ENCODE measurements around the gene HHIPL2. TPM values are rescaled to one million over a fixed set of nuclear protein-coding genes. Genes with fewer than 3 reads are reported as not detected.
A peak's percentile ranks its signal among the peaks of the same experiment; 100 is the strongest.

HHIPL2 gene
- total and polyA plus RNA-seq, 4 experiments from 2014 or later, result 0.26 to 0.75 TPM; not detected in 2

GRCh38 chr1:222583079-222583478 lies 35.2 kb upstream of the HHIPL2 start:
- CTCF ChIA-PET (ENCODE audit: partially characterized antibody), result no interaction called here
- POLR2A ChIA-PET (ENCODE audit: partially characterized antibody), result no interaction called here
- Mint-ChIP-seq H3K4me3 (peak overlapping the region in 2 of 8 donors; percentile 27 to 39), H3K27ac (peak overlapping the region in 1 of 7 donors; percentile 6), H3K9me3 (no peaks in the 10 kb centered on the region), H3K27me3 (no peaks in the 10 kb centered on the region), H3K36me3 (peaks cover 63 to 69% of the 10 kb centered on the region in 2 donors), H3K4me1 (peaks cover 14 to 32% (median 22%) of the 10 kb centered on the region in 4 donors)
- intact Hi-C loops (cut with micrococcal nuclease), result no loop called here
- DNase-seq, result no peak
- no peaks in the 10 kb centered on the region for H3K9me3 ChIP-seq (ENCODE audit: control insufficient read depth in 1 of 2, low read length in 2 of 2)
- H3K27ac ChIP-seq (ENCODE audit: low read depth, low read length), result no peak overlapping the region
- H3K4me3 ChIP-seq (ENCODE audit: low read length in 2 of 2), result no peak overlapping the region
- peaks cover 4% of the 10 kb centered on the region for H3K4me1 ChIP-seq (ENCODE audit: insufficient read depth, low read length)
- H3K36me3 ChIP-seq (ENCODE audit: insufficient read depth, low read length), result peaks cover 18% of the 10 kb centered on the region
- no peaks in the 10 kb centered on the region for H3K27me3 ChIP-seq (ENCODE audit: insufficient read depth, low read length)

- no peak for DNase-seq
- ChIA-PET CTCF (ENCODE audit: partially characterized antibody) (no interaction called here), POLR2A (ENCODE audit: partially characterized antibody) (no interaction called here)
- no peaks in the 10 kb centered on the region for H3K4me1 ChIP-seq (ENCODE audit: insufficient read depth, low read length)
- Mint-ChIP-seq H3K36me3 (peaks cover 62 to 76% of the 10 kb centered on the region in 2 donors), H3K4me3 (no peak overlapping the region), H3K27ac (peak overlapping the region in 1 of 7 donors; percentile 73), H3K4me1 (peaks cover 14 to 26% (median 17%) of the 10 kb centered on the region in 4 donors), H3K9me3 (no peaks in the 10 kb centered on the region), H3K27me3 (no peaks in the 10 kb centered on the region)
- no peak overlapping the region for H3K4me3 ChIP-seq (ENCODE audit: low read length in 2 of 2)
- H3K27me3 ChIP-seq (ENCODE audit: insufficient read depth, low read length), result no peaks in the 10 kb centered on the region
- intact Hi-C loops (cut with micrococcal nuclease), result no loop called here
- no peaks in the 10 kb centered on the region for H3K9me3 ChIP-seq (ENCODE audit: control insufficient read depth in 1 of 2, low read length in 2 of 2)
- peaks cover 23% of the 10 kb centered on the region for H3K36me3 ChIP-seq (ENCODE audit: insufficient read depth, low read length)
- H3K27ac ChIP-seq (ENCODE audit: low read depth, low read length), result no peak overlapping the region
Observed at GRCh38 chr1:222582099-222582774, 34.3 kb upstream of the HHIPL2 start.

- Mint-ChIP-seq H3K4me3 (no peak overlapping the region), H3K27ac (peak overlapping the region in 1 of 7 donors; percentile 12), H3K36me3 (peaks cover 67 to 84% of the 10 kb centered on the region in 2 donors), H3K27me3 (no peaks in the 10 kb centered on the region), H3K9me3 (no peaks in the 10 kb centered on the region), H3K4me1 (peaks cover 2 to 11% (median 7%) of the 10 kb centered on the region in 4 donors)
- no peak overlapping the region for H3K4me3 ChIP-seq (ENCODE audit: low read length in 2 of 2)
- CTCF ChIA-PET (ENCODE audit: partially characterized antibody), result no interaction called here
- H3K9me3 ChIP-seq (ENCODE audit: control insufficient read depth in 1 of 2, low read length in 2 of 2), result no peaks in the 10 kb centered on the region
- POLR2A ChIA-PET (ENCODE audit: partially characterized antibody), result no interaction called here
- no peaks in the 10 kb centered on the region for H3K4me1 ChIP-seq (ENCODE audit: insufficient read depth, low read length)
- no peak overlapping the region for H3K27ac ChIP-seq (ENCODE audit: low read depth, low read length)
- intact Hi-C loops (cut with micrococcal nuclease), result no loop called here
- peaks cover 17% of the 10 kb centered on the region for H3K36me3 ChIP-seq (ENCODE audit: insufficient read depth, low read length)
- DNase-seq, result no peak
- H3K27me3 ChIP-seq (ENCODE audit: insufficient read depth, low read length), result no peaks in the 10 kb centered on the region
Observed at GRCh38 chr1:222579316-222579715, 31.4 kb upstream of the HHIPL2 start.

GRCh38 chr1:222570837-222571236 lies 22.9 kb upstream of the HHIPL2 start:
- H3K27me3 Mint-ChIP-seq, result no peaks in the 10 kb centered on the region
- DNase-seq, result no peak
- peaks cover 0 to 4% (median 0%) of the 10 kb centered on the region in 4 donors for H3K4me1 Mint-ChIP-seq
- Histone ChIP-seq H3K27ac (ENCODE audit: low read depth, low read length) (no peak overlapping the region), H3K4me1 (ENCODE audit: insufficient read depth, low read length) (no peaks in the 10 kb centered on the region), H3K4me3 (ENCODE audit: low read length in 2 of 2) (no peak overlapping the region), H3K27me3 (ENCODE audit: insufficient read depth, low read length) (no peaks in the 10 kb centered on the region), H3K9me3 (ENCODE audit: control insufficient read depth in 1 of 2, low read length in 2 of 2) (no peaks in the 10 kb centered on the region), H3K36me3 (ENCODE audit: insufficient read depth, low read length) (peaks cover 9% of the 10 kb centered on the region)
- peaks cover 71 to 80% of the 10 kb centered on the region in 2 donors for H3K36me3 Mint-ChIP-seq
- H3K9me3 Mint-ChIP-seq, result peaks cover 0 to 6% (median 0%) of the 10 kb centered on the region in 8 donors
- CTCF ChIA-PET (ENCODE audit: partially characterized antibody), result no interaction called here
- intact Hi-C loops (cut with micrococcal nuclease), result no loop called here
- POLR2A ChIA-PET (ENCODE audit: partially characterized antibody), result no interaction called here
- no peak overlapping the region for H3K27ac Mint-ChIP-seq
- H3K4me3 Mint-ChIP-seq, result no peak overlapping the region

- H3K36me3 ChIP-seq (ENCODE audit: insufficient read depth, low read length), result peaks cover 7% of the 10 kb centered on the region
- Mint-ChIP-seq H3K27me3 (no peaks in the 10 kb centered on the region), H3K4me3 (no peak overlapping the region), H3K9me3 (no peaks in the 10 kb centered on the region), H3K36me3 (peaks cover 40 to 55% of the 10 kb centered on the region in 2 donors), H3K27ac (no peak overlapping the region), H3K4me1 (peaks cover 0 to 2% (median under 1%) of the 10 kb centered on the region in 4 donors)
- intact Hi-C loops (cut with micrococcal nuclease), result no loop called here
- POLR2A ChIA-PET (ENCODE audit: partially characterized antibody), result no interaction called here
- no peak overlapping the region for H3K4me3 ChIP-seq (ENCODE audit: low read length in 2 of 2)
- H3K27me3 ChIP-seq (ENCODE audit: insufficient read depth, low read length), result no peaks in the 10 kb centered on the region
- H3K4me1 ChIP-seq (ENCODE audit: insufficient read depth, low read length), result no peaks in the 10 kb centered on the region
- CTCF ChIA-PET (ENCODE audit: partially characterized antibody), result interaction anchor here (1.2 kb wide), 1 partner anchor 107 kb away, joined by 5 read pairs; no protein-coding TSS in a partner anchor
- no peaks in the 10 kb centered on the region for H3K9me3 ChIP-seq (ENCODE audit: control insufficient read depth in 1 of 2, low read length in 2 of 2)
- H3K27ac ChIP-seq (ENCODE audit: low read depth, low read length), result no peak overlapping the region
- no peak for DNase-seq
Observed at GRCh38 chr1:222561656-222562055, 13.8 kb upstream of the HHIPL2 start.

- no peak overlapping the region for H3K4me3 ChIP-seq (ENCODE audit: low read length in 2 of 2)
- Mint-ChIP-seq H3K27me3 (no peaks in the 10 kb centered on the region), H3K27ac (no peak overlapping the region), H3K4me3 (no peak overlapping the region), H3K9me3 (no peaks in the 10 kb centered on the region), H3K36me3 (peaks cover 25 to 43% of the 10 kb centered on the region in 2 donors), H3K4me1 (peaks cover 0 to 2% (median 0%) of the 10 kb centered on the region in 4 donors)
- no peaks in the 10 kb centered on the region for H3K27me3 ChIP-seq (ENCODE audit: insufficient read depth, low read length)
- peaks cover 7% of the 10 kb centered on the region for H3K36me3 ChIP-seq (ENCODE audit: insufficient read depth, low read length)
- no peaks in the 10 kb centered on the region for H3K9me3 ChIP-seq (ENCODE audit: control insufficient read depth in 1 of 2, low read length in 2 of 2)
- no peaks in the 10 kb centered on the region for H3K4me1 ChIP-seq (ENCODE audit: insufficient read depth, low read length)
- DNase-seq, result no peak
- ChIA-PET CTCF (ENCODE audit: partially characterized antibody) (no interaction called here), POLR2A (ENCODE audit: partially characterized antibody) (no interaction called here)
- no peak overlapping the region for H3K27ac ChIP-seq (ENCODE audit: low read depth, low read length)
- intact Hi-C loops (cut with micrococcal nuclease), result loop anchor here (10.0 kb wide), 1 partner anchor 93 kb away; no protein-coding TSS in a partner anchor
Observed at GRCh38 chr1:222557574-222557973, 9.7 kb upstream of the HHIPL2 start.

GRCh38 chr1:222557148-222557547 lies 9.2 kb upstream of the HHIPL2 start:
- Histone ChIP-seq H3K27me3 (ENCODE audit: insufficient read depth, low read length) (no peaks in the 10 kb centered on the region), H3K27ac (ENCODE audit: low read depth, low read length) (no peak overlapping the region), H3K4me3 (ENCODE audit: low read length in 2 of 2) (no peak overlapping the region), H3K4me1 (ENCODE audit: insufficient read depth, low read length) (no peaks in the 10 kb centered on the region), H3K9me3 (ENCODE audit: control insufficient read depth in 1 of 2, low read length in 2 of 2) (no peaks in the 10 kb centered on the region), H3K36me3 (ENCODE audit: insufficient read depth, low read length) (peaks cover 7% of the 10 kb centered on the region)
- H3K9me3 Mint-ChIP-seq, result no peaks in the 10 kb centered on the region
- intact Hi-C loops (cut with micrococcal nuclease), result loop anchor here (10.0 kb wide), 1 partner anchor 92 kb away; no protein-coding TSS in a partner anchor
- peaks cover 24 to 41% of the 10 kb centered on the region in 2 donors for H3K36me3 Mint-ChIP-seq
- H3K4me3 Mint-ChIP-seq, result no peak overlapping the region
- CTCF ChIA-PET (ENCODE audit: partially characterized antibody), result no interaction called here
- H3K4me1 Mint-ChIP-seq, result peaks cover 0 to 2% (median 0%) of the 10 kb centered on the region in 4 donors
- POLR2A ChIA-PET (ENCODE audit: partially characterized antibody), result no interaction called here
- no peak for DNase-seq
- no peaks in the 10 kb centered on the region for H3K27me3 Mint-ChIP-seq
- no peak overlapping the region for H3K27ac Mint-ChIP-seq

Measured in CD4-positive, alpha-beta memory T cell (primary cell).